GM18951 (cell line): ENCODE measurements around the gene RHBDF2.

ENCODE experiments used
- POLR2A ChIP-seq: IDR thresholded peaks from 4 replicates; pipeline ENCODE4 v1.6.1; 2011; ENCODE audit warnings: mild to moderate bottlenecking; ENCODE audit not compliant: insufficient read length, insufficient read depth; ENCODE audit errors: extremely low read depth
- in situ Hi-C: fragments of 300-500 bp; cut with MboI; formaldehyde crosslinking; loops from one replicate; pipeline ENCODE4 v1.12.0; 2022; ENCODE audit warnings: low sequenced_read_pairs, mixed read lengths, inconsistent platforms; ENCODE audit not compliant: unreplicated experiment

The RHBDF2 gene

GRCh38 chr17:76501018-76501826, at the start of gene RHBDF2:
Gene RHBDF2, minus strand, starts transcription at chr17:76501423. Its CDS starts 19,899 bp downstream, at chr17:76481524.
- in situ Hi-C loops: no loop called here

DNA sequence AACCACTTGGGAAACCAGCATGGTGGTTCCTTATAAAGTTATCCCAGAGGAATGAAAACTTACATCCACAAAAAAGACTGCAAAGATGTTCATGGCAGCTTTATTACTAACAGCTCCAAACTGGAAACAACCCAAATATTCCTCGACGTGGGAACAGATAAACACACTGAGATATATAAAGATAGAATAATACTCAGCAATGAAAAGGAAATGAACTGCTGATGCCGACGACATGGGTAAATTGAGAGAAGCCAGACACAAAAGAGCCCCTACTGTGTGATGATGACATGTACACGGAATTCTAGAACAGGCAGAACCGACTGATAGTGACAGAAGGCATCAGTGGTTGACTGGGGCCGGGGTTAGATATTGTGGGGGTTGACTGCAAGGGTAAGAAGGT, 48.3 kb upstream of the RHBDF2 start:
- no peak for TF ChIP-seq POLR2A

More at GRCh38 chr17:76501018-76501826, at the start of gene RHBDF2:
- peak; percentile 97 for TF ChIP-seq POLR2A

GRCh38 chr17:76549215-76549518, 47.9 kb upstream of the RHBDF2 start:
- TF ChIP-seq POLR2A: no peak
- in situ Hi-C loops: no loop called here

More for the DNA sequence above, 48.3 kb upstream of the RHBDF2 start:
- in situ Hi-C loops: no loop called here

DNA sequence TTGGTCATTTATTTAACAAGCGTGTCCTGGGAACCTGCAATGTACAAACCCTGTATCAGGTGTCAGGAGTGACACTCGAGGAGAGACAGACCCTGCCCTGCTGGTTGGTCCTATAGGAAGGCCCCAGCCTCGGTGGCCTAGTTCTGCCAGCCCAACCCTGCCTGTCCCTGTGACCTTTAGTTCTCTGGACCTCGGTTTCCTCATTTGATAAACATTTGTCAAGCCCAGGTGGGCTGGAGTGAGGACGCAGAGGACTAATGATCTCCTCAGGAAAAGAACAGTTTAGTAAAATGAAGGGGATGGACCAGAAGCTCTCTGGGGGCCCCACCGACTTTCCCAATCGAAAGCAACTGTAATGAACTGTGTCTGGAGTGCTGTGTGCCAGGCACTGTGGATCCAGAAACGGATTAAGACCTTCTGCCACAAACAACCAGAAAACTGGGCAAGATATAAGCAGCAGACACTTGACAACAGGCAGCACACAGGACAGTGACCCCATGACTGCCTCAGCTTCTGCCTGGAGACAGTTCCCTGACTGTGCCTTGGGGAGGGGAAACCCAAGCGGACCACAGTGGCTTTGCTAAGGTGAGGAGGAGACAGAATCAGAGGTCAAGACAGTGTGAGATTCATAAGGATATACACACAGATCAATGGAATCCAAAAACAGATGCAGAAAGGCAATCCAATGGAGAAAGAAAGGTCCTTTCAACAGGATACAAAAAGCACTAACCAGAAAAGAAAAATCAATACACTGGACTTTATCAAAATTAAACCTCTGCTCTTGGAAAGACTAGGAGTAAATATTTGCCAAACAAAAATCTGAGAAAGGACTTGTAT, 47.4 kb upstream of the RHBDF2 start:
- no peak for TF ChIP-seq POLR2A
- in situ Hi-C loops: no loop called here

- TF ChIP-seq POLR2A: no peak
- in situ Hi-C loops: no loop called here
Measured at GRCh38 chr17:76547642-76548202, 46.5 kb upstream of the RHBDF2 start.

- in situ Hi-C loops: no loop called here
- no peak for TF ChIP-seq POLR2A
Measured at GRCh38 chr17:76547183-76547641, 46.0 kb upstream of the RHBDF2 start.

GRCh38 chr17:76546556-76547182, 45.4 kb upstream of the RHBDF2 start:
- in situ Hi-C loops: no loop called here
- TF ChIP-seq POLR2A: no peak

DNA sequence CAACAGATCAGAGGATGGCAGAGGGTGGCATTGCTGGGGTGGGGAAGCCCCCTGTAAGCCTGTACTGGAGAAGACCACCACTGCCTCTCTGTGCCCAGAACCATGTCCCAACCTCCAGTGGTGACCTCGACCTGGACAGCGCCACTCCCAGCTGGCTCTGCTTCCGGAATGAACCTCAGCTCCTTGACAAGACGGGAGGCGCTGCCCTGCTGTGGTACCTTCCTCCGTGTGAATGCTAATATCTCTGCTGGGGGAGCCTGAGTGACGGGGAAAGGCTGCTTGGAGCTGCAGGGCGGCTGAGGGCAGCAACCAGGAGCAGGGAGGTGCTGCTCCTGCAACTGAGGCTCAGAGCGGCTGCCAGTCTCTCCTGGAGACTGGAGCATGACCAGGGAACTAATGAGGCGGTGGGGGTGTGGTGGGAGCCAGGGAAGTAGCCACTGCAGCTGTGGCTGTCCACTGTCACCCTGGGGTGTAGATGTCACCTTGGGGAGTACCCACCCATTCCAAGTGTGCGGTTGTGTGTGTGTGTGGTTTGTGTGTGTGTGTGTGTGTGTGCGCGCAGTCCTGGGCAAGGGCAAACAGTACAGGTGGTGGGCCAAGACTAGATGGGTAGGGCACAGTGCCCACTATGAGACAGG, 44.8 kb upstream of the RHBDF2 start:
- in situ Hi-C loops: no loop called here
- no peak for TF ChIP-seq POLR2A

GRCh38 chr17:76544546-76545365, 43.5 kb upstream of the RHBDF2 start:
- in situ Hi-C loops: no loop called here
- TF ChIP-seq POLR2A: no peak

DNA sequence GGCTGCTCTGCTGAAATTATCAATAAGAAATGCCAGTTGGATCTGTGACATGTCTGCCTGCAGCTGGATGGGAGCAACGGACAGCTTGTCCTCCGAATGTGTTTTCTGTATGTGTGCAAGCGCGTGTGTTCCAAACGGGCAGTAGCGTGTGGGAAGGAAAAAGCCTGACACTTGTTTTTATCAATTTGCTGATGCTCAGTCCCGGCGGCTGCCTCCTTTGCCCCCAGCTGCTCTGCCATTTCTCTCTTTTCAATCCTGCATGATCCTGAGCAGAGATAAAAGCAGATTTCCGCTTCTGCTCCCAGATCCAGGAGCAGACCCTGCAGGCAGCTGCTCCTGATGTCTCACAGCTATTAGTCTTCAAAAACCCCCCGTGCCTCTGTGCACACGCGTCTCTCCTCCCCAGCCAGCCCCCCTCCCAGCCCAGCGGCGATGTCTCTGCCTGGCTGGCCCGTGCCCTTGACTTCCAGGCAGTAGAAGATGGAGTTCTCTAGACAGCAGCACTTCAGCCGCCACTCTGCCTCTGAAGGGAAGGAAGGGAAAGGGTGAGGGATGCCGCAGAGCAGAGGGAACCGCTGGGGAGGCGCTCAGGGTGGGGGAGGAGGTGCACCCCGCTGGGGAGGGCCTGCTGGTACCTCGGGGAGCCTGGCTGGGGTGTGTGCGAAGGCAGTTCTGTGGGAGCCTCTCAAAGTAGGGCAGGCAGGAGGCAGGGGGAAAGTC, 42.8 kb upstream of the RHBDF2 start:
- no peak for TF ChIP-seq POLR2A
- in situ Hi-C loops: no loop called here

DNA sequence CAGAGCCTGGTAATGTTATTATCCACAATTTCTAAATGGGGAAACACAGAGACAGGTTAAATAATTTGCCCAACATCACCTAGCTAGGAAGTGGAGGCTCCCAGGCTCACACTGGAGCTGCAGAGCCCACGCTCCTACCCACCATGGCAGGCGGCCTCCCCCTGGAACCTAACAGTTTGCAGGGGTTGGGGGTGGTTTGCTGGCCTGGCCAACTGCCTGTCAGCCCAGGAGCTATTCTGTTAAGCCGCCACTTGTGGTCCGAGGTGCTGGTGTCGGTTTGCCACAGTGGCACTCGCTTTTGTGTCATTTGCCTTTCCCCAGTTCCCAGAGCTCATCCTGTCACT, 42.2 kb upstream of the RHBDF2 start:
- in situ Hi-C loops: no loop called here
- no peak for TF ChIP-seq POLR2A
